Adipocyte (in vitro differentiated cells): ENCODE data around the gene BCL2L2.

Experiments
- DNase-seq: peaks from one replicate; pipeline ENCODE4 v3.0.0-alpha.2; 2015; ENCODE audit warnings: low read depth
- H3K27me3 ChIP-seq: replicated peaks from 2 replicates; pipeline ENCODE4 v1.7.0; 2013; ENCODE audit warnings: mild to moderate bottlenecking, low read length, moderate library complexity; ENCODE audit not compliant: control insufficient read depth, insufficient read depth
- H3K36me3 ChIP-seq: 2 replicates; pipeline ENCODE4 v1.7.0; 2013; ENCODE audit warnings: low read length, mild to moderate bottlenecking, moderate library complexity; ENCODE audit not compliant: control insufficient read depth, insufficient read depth, severe bottlenecking
- H3K4me1 ChIP-seq: 2 replicates; pipeline ENCODE4 v1.7.0; 2013; ENCODE audit warnings: mild to moderate bottlenecking, low read length, moderate library complexity; ENCODE audit not compliant: control insufficient read depth, insufficient read depth
- H3K4me3 ChIP-seq: 2 replicates; pipeline ENCODE4 v1.7.0; 2013; ENCODE audit warnings: mild to moderate bottlenecking, low read length, moderate library complexity
- H3K9ac ChIP-seq: 2 replicates; pipeline ENCODE4 v1.7.0; 2013; ENCODE audit warnings: mild to moderate bottlenecking, low read length, moderate library complexity
- H3K9me3 ChIP-seq: 2 replicates; pipeline ENCODE4 v1.7.0; 2013; ENCODE audit warnings: mild to moderate bottlenecking, low read length, moderate library complexity; ENCODE audit not compliant: control insufficient read depth

BCL2L2 gene

GRCh38 chr14:23286020-23286901 is 20.4 kb upstream of the BCL2L2 start, which contains the start of gene HOMEZ:
TSS of gene HOMEZ (minus strand) at chr14:23286132. CDS start at chr14:23285952, 180 bp downstream.
- peak within 1 kb of the TSS; percentile 96 for H3K9ac ChIP-seq
- no peaks in the 10 kb centered on the region for H3K27me3 ChIP-seq
- no peaks in the 10 kb centered on the region for H3K9me3 ChIP-seq
- peak within 1 kb of the TSS; percentile 97 for H3K4me3 ChIP-seq
- H3K36me3 ChIP-seq: peaks cover 6% of the 10 kb centered on the region
- peak; percentile 99 for DNase-seq
- H3K4me1 ChIP-seq: peaks cover 20% of the 10 kb centered on the region

DNA sequence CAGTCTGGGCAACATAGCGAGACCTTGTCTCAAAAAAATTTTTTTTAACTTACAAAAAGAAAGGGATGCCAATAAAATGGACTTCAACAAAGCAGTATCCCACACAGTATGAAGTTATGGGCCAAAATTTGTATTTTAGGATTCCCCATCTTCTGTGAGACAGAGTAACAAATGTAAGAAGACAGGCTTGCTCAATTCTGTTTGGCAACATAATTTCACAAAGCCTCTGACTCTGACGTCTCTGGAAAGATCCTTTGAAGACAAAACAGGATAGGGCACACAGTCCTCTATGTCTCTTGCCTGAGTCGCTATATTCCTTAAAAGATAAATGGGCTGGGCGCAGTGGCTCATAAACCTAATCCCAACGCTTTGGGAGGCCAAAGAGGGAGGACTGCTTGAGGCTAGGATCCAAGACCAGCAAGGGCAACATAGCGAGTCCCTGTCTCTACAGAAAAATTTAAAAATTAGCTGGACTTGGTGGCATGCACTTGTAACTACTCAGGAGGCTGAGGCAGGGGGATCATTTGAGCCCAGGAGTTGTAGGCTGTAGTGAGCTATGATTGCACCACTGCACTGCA is 19.6 kb upstream of the BCL2L2 start:
- Histone ChIP-seq H3K27me3 (no peaks in the 10 kb centered on the region), H3K36me3 (peaks cover 4% of the 10 kb centered on the region), H3K9ac (peak overlapping the region; percentile 81), H3K4me1 (peaks cover 20% of the 10 kb centered on the region), H3K9me3 (no peaks in the 10 kb centered on the region), H3K4me3 (peak overlapping the region; percentile 97)
- peak; percentile 46 for DNase-seq

DNA sequence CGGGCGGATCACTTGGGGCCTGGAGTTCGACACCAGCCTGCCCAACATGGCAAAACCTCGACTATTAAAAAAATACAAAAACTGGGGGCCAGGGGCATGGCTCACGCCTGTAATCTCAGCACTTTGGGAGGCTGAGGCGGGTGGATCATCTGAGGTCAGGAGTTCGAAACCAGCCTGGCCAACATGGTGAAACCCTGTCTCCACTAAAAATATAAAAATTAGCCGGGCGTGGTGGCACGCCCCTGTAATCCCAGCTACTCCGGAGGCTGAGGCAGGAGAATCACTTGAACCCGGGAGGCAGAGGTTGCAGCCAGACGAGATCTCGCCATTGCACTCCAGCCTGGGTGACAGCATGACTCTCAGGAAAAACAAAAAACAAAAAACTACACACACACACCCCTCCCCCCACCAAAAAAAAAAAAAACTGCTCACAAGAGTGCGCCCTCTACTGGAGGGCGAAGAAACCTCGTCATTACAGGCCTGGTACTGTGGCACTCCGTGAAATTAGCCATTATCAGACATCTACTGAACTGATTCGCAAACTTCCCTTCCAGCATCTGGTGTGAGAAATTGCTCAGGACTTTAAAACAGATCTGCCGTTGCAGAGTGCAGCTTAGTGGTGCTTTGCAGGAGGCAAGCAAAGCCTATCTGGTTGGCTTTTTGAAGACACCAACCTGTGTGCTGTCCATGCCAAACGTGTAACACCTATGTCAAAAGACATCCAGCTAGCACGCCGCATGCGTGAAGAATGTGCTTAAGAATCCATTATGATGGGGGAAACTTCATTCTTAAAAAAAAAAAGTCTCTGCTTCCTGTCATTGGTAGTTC is 11.7 kb upstream of the BCL2L2 start:
- Histone ChIP-seq H3K4me3 (no peak overlapping the region), H3K27me3 (peaks cover 4% of the 10 kb centered on the region), H3K9me3 (no peaks in the 10 kb centered on the region), H3K36me3 (no peaks in the 10 kb centered on the region), H3K9ac (peak overlapping the region; percentile 21), H3K4me1 (peaks cover 28% of the 10 kb centered on the region)
- DNase-seq: peak; percentile 86

GRCh38 chr14:23296012-23296777 is 10.4 kb upstream of the BCL2L2 start:
- Histone ChIP-seq H3K36me3 (no peaks in the 10 kb centered on the region), H3K27me3 (peaks cover 4% of the 10 kb centered on the region), H3K4me3 (no peak overlapping the region), H3K4me1 (peaks cover 38% of the 10 kb centered on the region), H3K9me3 (no peaks in the 10 kb centered on the region), H3K9ac (no peak overlapping the region)
- DNase-seq: no peak

GRCh38 chr14:23297096-23297495 is 9.5 kb upstream of the BCL2L2 start:
- no peaks in the 10 kb centered on the region for H3K36me3 ChIP-seq
- no peak overlapping the region for H3K4me3 ChIP-seq
- peaks cover 4% of the 10 kb centered on the region for H3K27me3 ChIP-seq
- no peak overlapping the region for H3K9ac ChIP-seq
- DNase-seq: no peak
- no peaks in the 10 kb centered on the region for H3K9me3 ChIP-seq
- peaks cover 38% of the 10 kb centered on the region for H3K4me1 ChIP-seq

DNA sequence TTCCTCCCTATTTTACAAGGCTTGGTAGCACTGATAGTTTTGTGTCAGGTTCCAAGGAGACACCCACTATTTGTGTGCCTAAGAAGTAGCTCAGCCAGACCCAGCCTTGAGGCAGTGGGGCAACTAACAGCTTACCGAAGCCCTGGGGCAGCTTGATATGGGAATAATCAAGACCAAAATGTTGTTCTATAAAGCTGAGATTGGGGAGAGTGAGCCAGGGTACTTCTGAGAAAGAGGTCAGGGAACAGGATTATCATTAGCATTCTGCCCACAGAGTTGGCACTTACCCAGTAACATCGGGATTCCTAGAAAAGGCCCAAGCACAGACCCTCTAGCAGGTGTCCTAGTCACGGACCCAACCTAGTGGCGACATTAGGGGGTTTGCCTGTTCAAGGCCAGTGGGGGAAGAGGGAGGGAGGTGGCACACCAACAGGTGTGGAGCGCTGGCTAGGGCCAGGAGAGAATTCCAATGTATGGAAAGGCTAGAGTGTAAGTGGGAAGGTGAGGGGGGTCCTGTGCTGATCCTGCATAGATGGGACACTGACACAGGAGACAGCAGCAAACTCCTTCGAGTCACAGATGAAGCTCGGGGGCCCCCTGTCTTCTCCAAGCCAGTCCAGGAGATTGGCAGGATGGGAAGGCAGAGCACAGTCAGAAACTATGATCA is 8.9 kb upstream of the BCL2L2 start:
- Histone ChIP-seq H3K9ac (peak overlapping the region; percentile 44), H3K9me3 (no peaks in the 10 kb centered on the region), H3K4me1 (peaks cover 38% of the 10 kb centered on the region), H3K36me3 (no peaks in the 10 kb centered on the region), H3K4me3 (peak overlapping the region; percentile 50), H3K27me3 (peaks cover 4% of the 10 kb centered on the region)
- DNase-seq: no peak

DNA sequence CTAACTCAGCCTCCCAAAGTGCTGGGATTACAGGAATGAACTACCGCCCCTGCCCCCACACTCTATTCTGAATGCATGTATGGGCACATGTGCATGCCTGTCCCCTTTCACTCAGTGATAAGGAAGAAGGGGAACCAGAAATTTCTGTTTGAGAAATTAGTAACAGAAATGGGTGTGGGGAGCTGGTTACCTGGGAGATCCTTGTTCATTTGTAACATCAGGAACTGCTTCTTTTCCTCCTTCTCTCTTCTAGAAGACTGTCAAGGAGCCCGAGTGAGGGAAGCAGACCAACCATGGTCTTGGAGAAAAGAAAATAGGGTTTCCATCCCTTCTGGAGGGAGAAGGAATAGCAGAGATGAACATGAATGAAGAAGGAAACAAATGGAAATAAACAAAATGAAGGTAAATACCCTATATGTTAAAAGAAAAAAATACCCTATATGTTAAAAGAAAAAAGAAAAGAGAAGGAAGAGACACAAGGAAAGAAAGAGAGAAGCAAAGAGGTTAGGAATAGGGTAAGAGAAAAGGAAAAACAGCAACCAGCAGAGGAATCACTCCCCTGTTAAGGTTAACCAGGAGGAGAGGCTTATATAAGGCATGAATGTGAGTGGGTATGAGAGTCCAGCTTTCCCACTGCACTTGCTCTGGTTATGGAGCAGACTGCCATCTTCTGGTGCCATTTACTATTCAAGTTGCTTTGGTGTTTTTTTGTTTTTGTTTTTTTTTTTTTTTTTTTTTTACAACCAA is 7.2 kb upstream of the BCL2L2 start:
- H3K4me3 ChIP-seq: peak overlapping the region; percentile 8
- H3K4me1 ChIP-seq: peaks cover 38% of the 10 kb centered on the region
- peak overlapping the region; percentile 98 for H3K9ac ChIP-seq
- H3K9me3 ChIP-seq: no peaks in the 10 kb centered on the region
- H3K36me3 ChIP-seq: no peaks in the 10 kb centered on the region
- H3K27me3 ChIP-seq: no peaks in the 10 kb centered on the region
- peak; percentile 80 for DNase-seq

- H3K36me3 ChIP-seq: no peaks in the 10 kb centered on the region
- H3K9ac ChIP-seq: peak overlapping the region; percentile 98
- H3K9me3 ChIP-seq: no peaks in the 10 kb centered on the region
- H3K4me3 ChIP-seq: peak overlapping the region; percentile 97
- peaks cover 37% of the 10 kb centered on the region for H3K4me1 ChIP-seq
- H3K27me3 ChIP-seq: no peaks in the 10 kb centered on the region
- DNase-seq: no peak
Measured at GRCh38 chr14:23299986-23300686, 6.5 kb upstream of the BCL2L2 start.

- Histone ChIP-seq H3K9me3 (no peaks in the 10 kb centered on the region), H3K9ac (peak overlapping the region; percentile 98), H3K4me1 (peaks cover 39% of the 10 kb centered on the region), H3K27me3 (no peaks in the 10 kb centered on the region), H3K36me3 (no peaks in the 10 kb centered on the region), H3K4me3 (peak overlapping the region; percentile 97)
- peak; percentile 60 for DNase-seq
Measured at GRCh38 chr14:23300687-23301223, 5.9 kb upstream of the BCL2L2 start.
